Adipose tissue (tissue), 3 donors: ENCODE results near the gene ATP5MK. TPM values are rescaled to one million over a fixed set of nuclear protein-coding genes. Genes with fewer than 3 reads are reported as not detected.
"Not testable (repeated sequence)": the region's sequence is repeated elsewhere in the genome, so short reads cannot be mapped to it uniquely, and the experiment has no call there.

Source experiments
- H3K27ac ChIP-seq: one replicate; pipeline ENCODE4 v1.5.1; 2013; ENCODE audit warnings: low read depth, low read length
- WGBS, 3 donors: extraction: QIAGEN DNeasy Blood & Tissue Kit; methylation state at CpG; one replicate each; pipeline ENCODE4 v1.1.7; 2013; 5-methylcytosine and 5-hydroxymethylcytosine counted together
- polyA plus RNA-seq, 3 donors: library from polyadenylated mRNA; stranded (reverse); fragments of 200-250 nt; gene quantifications; one replicate each; pipeline ENCODE4 v1.2.3, GENCODE V29; 2013
- donor health status: healthy with polysubstance abuse.
- donor health status: Bipolar disorder and iron deficiency.
- donor health status: healthy.

Gene ATP5MK, protein sequence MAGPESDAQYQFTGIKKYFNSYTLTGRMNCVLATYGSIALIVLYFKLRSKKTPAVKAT
- 1,000 to 10,000 TPM in 1 of 3 donors, 100 to 1,000 TPM in 2; 371 to 1,038 (median 801) TPM for polyA plus RNA-seq

DNA sequence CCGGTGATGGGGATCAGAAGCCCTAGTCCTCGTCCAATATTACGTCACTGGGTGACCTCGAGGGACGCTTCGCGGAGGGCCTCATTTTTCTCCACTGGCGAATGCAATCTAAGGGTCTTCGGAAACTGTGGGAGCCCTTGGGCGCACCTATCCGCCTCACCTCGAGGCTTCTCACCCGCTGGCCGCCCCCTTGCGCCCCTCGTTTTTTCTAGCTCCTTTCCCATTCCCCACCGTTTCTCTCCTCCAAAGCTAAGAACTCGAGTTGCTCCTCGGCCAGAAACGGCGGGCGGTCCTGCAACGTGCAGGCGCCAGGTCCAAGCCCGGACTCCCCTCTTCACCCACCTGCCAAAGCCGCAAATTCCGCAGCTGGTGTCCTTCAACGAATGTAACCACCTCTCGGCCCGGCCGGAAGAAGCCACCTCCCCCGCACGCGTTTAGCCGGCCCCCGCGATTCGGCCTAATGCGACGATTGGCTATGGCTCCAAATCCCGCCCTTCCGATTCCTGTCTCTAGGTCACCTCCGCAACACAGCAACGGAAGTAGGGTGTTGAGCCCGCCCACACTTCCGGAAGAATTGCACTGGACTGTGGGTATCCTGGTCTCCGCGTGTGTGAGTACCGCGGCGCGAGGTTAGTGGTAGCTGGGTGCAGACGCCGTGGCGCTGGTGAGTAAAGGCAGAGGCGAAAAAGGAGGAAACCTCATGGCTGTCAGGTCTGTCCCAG, at the start of gene ATP5MK, which contains the start of gene PDCD11:
Gene ATP5MK, minus strand, starts transcription at position 409 of the 722 bp plus-strand sequence. CDS start 4,018 bp downstream, outside the sequence.
Gene PDCD11, plus strand, starts transcription at position 560 of the 722 bp plus-strand sequence. CDS start 1,801 bp downstream, outside the sequence.
- H3K27ac ChIP-seq = no peak within 1 kb of the TSS

DNA sequence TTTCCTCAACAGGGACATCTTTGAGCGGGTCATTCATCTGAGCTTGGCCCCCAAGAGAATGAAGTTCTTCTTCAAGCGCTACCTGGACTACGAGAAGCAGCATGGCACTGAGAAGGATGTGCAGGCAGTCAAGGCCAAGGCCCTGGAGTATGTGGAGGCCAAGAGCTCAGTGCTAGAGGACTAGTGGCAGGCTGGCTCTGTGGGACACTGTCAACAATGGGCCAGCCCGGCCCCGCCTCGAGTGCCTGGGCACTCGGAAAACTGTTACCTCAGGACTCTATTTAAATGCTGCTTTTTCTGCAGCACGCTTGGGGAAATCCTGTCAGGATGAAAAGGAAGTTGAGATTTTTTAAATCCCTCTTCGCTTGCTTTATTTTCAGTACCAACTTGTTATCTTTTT, 49.1 kb upstream of the ATP5MK start:
- 81 to 89% (median 85%) methylated on average over 9 of the region's 9 CpGs for WGBS, 3 donors
- H3K27ac ChIP-seq = peak overlapping the region; percentile 79

More for the DNA sequence above, at the start of gene ATP5MK, which contains the start of gene PDCD11:
- WGBS, 3 donors = 0% methylated on average over 56 of the region's 56 CpGs

DNA sequence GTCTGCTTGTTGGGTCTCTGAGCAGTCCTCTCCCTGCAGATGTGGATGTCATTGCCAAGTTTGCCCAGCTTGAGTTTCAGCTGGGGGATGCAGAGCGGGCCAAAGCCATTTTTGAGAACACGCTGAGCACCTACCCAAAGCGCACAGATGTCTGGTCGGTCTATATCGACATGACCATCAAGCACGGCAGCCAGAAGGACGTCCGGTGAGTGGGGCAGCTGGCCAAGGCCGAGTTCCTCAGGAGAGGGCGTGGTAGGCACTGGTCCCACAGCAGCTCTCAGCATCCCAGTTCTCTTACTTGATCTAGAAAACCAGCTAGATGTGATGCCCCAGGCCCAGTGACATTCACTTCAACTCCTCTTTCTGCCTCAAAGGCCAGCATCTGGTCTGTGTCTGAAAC, 48.2 kb upstream of the ATP5MK start:
- 59 to 82% (median 72%) methylated on average over 7 to 10 of the region's 10 CpGs for WGBS, 3 donors
- H3K27ac ChIP-seq = no peak overlapping the region

DNA sequence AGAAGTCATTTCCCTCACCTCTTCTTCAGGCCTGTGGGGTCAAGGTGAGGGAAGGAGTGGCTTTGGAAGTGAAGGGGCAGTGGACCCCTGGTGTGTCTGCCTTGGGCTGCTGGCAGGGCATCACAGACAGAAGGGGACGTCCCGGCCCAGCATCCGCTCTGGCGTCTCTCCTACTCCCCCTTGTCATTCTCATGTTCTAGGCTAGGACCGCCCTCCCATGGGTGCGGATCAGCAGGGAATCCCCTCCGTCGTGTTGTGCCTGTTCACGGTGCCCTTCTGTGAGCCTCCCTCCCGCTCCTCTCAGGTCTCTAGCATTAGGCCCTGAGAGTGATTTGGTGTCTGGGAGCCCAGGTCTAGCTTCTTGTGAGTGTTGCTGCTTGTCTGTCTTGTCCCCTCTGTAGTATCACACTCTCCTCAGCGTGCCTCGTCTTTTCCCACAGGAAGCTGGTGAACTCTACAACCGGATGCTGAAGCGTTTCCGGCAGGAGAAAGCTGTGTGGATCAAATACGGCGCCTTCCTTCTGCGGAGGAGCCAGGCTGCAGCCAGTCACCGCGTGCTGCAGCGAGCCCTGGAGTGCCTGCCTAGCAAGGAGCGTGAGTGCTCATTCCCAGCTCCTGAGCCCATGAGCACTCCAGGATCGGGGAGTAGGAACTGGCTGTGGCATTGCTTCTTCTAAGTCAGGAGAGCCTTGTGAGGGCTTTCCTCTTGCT, 47.4 kb upstream of the ATP5MK start:
- H3K27ac ChIP-seq = no peak overlapping the region
- 71 to 84% (median 78%) methylated on average over 23 of the region's 23 CpGs for WGBS, 3 donors

DNA sequence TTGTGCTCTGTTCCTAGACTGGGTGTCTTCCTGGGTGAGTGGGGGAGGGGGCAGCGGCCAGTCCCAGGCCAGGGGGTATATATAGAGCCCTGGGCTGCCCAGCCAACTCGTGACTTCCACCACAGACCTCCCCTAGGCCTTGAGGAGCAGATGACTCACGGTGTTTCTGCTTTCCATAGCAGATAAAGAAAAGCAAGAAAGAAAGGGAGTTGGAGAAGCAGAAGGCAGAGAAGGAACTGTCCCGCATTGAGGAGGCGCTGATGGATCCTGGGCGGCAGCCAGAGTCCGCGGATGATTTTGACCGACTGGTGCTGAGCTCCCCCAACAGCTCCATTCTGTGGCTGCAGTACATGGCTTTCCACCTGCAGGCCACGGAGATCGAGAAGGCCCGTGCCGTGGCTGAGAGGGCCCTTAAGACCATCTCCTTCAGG, 45.8 kb upstream of the ATP5MK start:
- no peak overlapping the region for H3K27ac ChIP-seq
- WGBS, 3 donors = 73 to 81% (median 74%) methylated on average over 13 of the region's 13 CpGs

DNA sequence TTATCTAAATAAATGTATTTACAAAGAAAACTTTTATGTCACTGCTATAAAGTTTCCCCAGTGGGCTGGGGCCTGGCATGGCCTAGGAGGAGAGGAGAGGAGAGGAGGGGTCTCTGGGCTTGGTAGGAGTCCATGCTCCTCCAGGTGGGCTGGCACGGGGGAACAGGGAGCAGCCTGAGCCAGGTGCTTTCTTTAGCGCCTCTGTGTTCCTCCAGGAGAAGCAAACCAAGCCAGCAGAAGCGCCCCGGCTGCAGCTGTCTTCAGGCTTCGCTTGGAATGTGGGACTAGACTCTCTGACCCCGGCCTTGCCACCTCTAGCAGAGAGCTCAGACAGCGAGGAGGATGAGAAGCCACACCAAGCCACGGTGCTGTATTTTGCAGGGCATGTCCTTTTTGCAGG, 45.3 kb upstream of the ATP5MK start:
- WGBS, 3 donors = 74 to 83% (median 79%) methylated on average over 8 of the region's 8 CpGs

DNA sequence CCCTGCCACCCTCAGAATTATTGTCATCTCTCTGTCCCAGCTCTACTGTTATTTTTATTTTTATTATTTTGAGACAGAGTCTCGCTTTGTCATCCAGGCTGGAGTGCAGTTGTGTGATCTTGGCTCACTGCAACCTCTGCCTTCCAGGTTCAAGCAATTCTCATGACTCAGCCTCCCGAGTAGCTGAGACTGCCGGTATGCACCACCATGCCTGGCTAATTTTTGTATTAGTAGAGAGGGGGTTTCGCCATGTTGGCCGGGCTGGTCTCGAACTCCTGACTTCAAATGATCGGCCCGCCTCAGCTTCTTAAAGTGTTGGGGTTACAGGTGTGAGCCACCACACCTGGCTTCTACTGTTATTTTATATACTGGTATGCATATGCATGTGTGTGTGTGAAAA, 44.9 kb upstream of the ATP5MK start:
- no peak overlapping the region for H3K27ac ChIP-seq
- 91 to 98% (median 93%) methylated on average over 8 of the region's 8 CpGs for WGBS, 3 donors

More for the DNA sequence above, 45.3 kb upstream of the ATP5MK start:
- no peak overlapping the region for H3K27ac ChIP-seq

DNA sequence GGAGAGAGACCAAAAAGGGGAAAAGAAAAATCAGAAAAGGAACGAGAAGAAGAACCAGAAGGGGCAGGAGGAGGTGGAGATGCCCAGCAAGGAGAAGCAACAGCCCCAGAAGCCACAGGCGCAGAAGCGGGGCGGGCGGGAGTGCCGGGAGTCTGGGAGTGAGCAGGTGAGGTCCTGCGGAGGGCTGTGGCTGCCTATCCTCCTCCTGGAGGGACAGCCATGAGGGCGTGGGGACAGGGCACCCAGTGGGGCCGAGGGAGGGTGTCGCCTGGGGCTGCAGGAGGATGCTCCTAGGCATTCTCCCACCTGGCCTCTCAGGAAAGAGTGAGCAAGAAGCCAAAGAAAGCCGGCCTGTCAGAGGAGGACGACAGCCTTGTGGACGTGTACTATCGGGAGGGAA, 44.1 kb upstream of the ATP5MK start:
- no peak overlapping the region for H3K27ac ChIP-seq
- 92 to 97% (median 94%) methylated on average over 14 of the region's 14 CpGs for WGBS, 3 donors

DNA sequence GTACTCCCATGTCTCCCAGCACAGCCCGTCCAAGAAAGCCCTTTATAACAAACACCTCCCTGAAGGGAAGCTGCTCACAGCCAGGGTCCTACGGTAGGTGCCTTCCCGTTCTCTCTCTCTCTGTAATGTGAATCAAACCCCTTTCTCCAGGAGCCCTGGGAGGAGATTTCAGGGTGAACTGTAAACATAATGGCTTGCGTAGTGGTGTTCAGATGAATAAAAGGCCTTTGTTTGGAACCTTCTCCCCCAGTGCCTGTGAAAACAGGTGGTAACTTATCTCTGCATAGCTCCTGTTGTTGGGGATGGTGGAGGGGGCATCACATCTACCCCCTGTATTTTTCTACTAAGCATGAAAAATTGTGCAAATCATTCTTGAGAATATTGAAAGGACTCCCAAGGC, 43.5 kb upstream of the ATP5MK start:
- no peak overlapping the region for H3K27ac ChIP-seq
- WGBS, 3 donors = 76 to 95% (median 94%) methylated on average over 4 of the region's 4 CpGs

DNA sequence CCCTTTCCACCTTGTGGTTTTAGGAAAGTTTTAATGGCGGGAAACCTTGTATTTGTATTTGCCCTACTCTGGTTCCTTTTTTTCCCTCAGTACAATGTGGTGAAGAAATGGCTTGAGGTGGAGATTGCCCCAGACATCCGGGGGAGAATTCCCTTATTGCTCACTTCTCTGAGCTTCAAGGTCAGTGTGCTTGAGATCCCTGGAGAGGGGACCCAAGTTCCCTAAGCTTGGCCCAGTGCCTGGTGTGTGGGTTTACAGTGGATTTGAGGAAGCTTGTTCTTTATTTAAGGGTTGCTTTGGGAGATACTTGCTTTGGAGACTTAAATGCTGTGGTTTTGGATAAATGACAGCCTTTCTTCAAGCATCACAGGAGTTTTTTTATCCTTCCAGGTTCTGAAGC, 37.6 kb upstream of the ATP5MK start:
- 34 to 67% (median 34%) methylated on average over 2 of the region's 2 CpGs for WGBS, 3 donors
- no peak overlapping the region for H3K27ac ChIP-seq

DNA sequence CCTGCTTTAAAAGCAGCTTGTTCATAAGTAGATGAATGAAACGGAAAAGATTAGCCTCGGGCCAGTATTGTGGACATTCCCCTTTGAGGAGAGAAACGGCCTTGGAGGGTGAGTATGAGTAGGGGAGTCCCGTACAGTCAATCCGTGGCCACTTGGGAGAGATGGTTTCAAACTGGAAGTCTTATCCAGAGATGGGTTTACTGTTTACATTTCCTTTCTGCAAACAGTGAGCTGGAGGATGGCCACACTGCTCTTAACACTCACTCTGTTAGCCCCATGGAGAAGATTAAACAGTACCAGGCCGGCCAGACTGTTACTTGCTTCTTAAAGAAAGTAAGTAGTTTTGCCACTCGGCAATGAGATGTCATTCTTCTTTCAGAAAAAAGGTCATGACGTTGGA, 35.6 kb upstream of the ATP5MK start:
- no peak overlapping the region for H3K27ac ChIP-seq
- WGBS, 3 donors = 40 to 81% (median 72%) methylated on average over 8 of the region's 8 CpGs

DNA sequence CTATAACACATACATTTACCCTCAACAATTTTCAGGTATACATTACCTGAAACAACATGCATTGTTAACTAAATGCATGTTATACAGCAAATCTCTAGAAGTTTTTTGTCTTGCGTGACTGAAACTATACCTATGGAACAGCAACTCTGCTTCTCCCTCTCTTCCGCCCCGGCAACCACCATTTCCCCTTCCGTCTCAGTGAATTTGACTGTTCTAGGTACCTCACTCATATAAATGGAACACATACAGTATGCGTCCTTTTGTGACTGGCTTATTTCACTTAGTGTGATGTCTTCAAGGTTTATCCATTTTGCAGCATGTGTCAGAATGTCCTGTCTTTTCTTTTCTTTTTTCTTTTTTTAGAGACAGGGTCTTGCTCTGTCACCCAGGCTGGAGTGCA, 33.4 kb upstream of the ATP5MK start:
- 87 to 93% (median 89%) methylated on average over 5 of the region's 5 CpGs for WGBS, 3 donors

DNA sequence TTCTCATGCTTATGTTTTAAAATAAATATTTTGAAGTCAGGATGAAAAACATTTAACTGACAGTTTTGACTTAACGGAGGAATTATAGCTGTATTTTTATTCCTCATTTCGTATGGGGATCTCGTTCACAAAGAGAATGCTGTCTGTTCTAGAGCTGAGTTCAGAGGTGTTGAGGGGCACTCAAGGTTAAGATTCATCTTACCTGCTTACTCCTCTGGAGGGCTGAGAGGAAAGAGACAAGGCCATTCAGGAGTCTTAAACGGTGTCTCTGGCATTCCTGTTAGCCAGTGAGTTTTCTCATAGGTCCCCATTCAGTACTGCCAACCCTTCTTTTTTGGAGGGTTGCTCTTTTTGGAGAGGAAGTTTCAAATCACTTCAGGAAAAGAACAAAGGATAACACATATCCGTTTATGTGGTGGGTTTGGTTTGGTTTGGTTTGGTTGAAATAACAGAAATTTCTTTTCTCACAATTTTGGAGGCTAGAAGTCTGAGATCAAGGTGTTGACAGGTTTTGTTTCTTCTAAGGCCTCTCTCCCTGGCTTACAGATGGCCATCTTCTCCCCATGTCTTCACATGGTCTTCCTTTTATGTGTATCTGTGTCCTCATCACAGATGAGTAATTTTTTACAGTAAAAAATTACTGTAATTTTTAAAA, 32.8 kb upstream of the ATP5MK start:
- no peak overlapping the region for H3K27ac ChIP-seq
- WGBS, 3 donors = 57 to 77% (median 62%) methylated on average over 5 of the region's 5 CpGs

More for the DNA sequence above, 33.4 kb upstream of the ATP5MK start:
- no peak overlapping the region for H3K27ac ChIP-seq

DNA sequence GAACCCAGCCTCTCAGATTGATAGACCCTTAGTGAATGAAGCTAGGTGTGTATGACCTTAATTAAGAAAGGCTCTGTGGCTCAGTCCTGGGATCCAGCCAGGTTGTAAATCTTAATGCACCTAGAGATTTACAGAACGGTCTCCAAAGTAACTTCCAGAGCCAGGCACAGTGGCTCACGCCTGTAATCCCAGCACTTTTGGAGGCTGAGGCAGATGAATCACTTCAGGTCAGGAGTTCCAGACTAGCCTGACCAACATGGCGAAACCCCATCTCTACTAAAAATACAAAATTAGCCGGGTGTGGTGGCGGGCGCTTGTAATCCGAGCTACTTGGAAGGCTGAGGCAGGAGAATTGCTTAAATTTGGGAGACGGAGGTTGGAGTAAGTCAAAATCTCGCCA, 31.6 kb upstream of the ATP5MK start:
- H3K27ac ChIP-seq = no peak overlapping the region
- WGBS, 3 donors = 93 to 96% (median 94%) methylated on average over 9 of the region's 9 CpGs

DNA sequence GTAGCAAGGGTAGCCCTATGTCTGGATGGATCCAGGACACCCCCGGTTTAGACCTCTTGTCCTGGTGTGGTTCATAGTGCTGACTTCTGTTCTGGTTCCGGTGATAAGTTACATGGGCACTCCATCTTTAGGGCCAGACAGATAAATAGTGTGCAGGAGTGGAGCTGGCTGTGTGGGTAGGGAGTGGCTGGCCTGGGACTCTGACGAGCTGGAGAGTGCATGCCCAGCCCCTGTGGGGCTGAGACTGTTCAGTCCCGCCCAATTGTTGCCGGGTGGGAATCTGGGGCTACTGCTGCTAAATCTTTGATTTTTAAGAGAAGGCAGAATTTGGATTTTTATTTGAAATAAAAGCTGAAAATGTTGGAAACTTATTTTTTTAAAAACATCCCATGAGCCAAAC, 27.5 kb upstream of the ATP5MK start:
- 77 to 86% (median 83%) methylated on average over 5 of the region's 5 CpGs for WGBS, 3 donors
- no peak overlapping the region for H3K27ac ChIP-seq

DNA sequence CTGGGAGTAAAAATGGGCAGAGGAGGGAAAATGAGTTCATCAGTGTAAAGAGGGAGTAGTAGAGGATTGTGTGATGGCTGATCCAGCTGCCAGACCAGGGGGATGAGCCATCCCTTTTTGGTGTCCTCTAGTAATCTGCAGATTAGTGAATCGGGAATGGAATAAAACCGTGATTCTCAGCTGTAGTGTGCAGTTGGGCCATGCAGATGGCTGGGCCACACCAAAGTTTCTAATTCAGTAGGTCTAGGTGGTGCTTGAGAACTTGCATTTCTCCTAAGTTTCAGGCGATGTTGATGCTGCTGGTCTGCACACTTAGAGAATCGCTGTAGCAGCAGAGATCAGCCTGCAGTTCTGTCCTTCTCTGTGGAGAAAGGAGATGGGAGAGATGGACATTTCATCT, 22.8 kb upstream of the ATP5MK start:
- 89 to 94% (median 93%) methylated on average over 4 of the region's 4 CpGs for WGBS, 3 donors

DNA sequence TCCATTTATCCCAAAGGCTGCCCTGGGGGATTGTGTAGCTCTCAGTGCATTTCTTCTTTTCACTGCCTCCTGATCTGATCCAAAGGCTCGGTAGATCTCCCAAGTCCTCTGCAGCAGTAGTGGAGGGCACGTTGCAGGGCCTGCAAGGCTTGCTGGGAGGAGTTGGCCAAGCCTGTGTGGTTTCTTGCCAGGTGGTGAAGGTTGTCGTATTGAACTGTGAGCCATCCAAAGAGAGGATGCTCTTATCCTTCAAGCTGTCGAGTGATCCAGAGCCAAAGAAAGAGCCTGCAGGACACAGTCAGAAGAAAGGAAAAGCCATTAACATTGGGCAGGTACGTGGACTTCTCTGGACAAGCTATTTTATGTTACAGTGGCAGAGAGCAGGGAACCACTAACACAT, 21.3 kb upstream of the ATP5MK start:
- no peak overlapping the region for H3K27ac ChIP-seq
- WGBS, 3 donors = 88 to 90% (median 89%) methylated on average over 5 of the region's 5 CpGs

More for the DNA sequence above, 22.8 kb upstream of the ATP5MK start:
- no peak overlapping the region for H3K27ac ChIP-seq

DNA sequence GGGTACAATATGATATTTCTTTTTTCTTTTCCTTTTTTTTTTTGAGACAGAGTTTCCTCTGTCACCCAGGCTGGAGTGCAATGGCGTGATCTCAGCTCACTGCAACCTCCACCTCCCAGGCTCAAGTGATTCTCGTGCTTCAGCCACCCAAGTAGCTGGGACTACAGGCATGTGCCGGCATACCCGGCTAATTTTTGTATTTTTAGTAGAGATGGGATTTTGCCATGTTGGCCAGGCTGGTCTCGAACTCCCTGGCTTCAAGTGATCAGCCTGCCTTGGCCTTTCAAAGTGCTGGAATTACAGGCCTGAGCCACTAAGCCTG, 20.8 kb upstream of the ATP5MK start:
- WGBS, 3 donors = 89 to 93% (median 89%) methylated on average over 5 of the region's 5 CpGs
- H3K27ac ChIP-seq = not testable (repeated sequence)
